ENCODE data around the gene CHD8. TPM values are rescaled to one million over a fixed set of nuclear protein-coding genes. Genes with fewer than 3 reads are reported as not detected.

CHD8 gene
- total and polyA plus RNA-seq, 9 donors, result 27.1 to 79.3 (median 63.4) TPM

DNA sequence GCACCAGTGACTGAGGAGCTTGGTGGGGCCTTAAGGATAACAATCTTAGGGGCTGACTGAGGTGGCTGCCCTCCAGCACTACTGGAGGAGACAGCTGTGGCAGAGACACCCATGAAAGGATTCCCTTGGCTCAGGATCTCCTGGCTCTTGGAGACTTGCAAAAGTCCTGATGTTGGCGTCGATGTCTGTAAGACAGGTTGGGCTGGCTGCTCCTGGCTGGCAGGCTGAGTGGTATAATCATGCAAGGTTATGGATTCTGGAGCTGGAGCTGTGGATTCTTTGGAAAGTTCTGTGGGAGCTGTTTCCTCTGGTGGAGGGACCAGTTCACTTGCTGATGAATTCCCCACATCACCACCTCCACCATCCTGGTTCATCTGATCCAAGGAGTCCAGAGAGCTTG, 24.8 kb downstream of the CHD8 start:
- H3K27ac ChIP-seq, result no peak overlapping the region
- intact Hi-C loops (cut with DNase I), result loop anchor here in 1 of 4 donors (10.0 kb wide), 1 partner anchor 46 kb away; the partner anchor contains the start of gene SUPT16H
- no peaks in the 10 kb centered on the region for H3K36me3 ChIP-seq
- DNase-seq, result no peak
- no peak for TF ChIP-seq POLR2A (IDR thresholded peaks at IDR 0.05)
- TF ChIP-seq EP300 (IDR thresholded peaks at IDR 0.05), result no peak
- TF ChIP-seq, protein P1, sequence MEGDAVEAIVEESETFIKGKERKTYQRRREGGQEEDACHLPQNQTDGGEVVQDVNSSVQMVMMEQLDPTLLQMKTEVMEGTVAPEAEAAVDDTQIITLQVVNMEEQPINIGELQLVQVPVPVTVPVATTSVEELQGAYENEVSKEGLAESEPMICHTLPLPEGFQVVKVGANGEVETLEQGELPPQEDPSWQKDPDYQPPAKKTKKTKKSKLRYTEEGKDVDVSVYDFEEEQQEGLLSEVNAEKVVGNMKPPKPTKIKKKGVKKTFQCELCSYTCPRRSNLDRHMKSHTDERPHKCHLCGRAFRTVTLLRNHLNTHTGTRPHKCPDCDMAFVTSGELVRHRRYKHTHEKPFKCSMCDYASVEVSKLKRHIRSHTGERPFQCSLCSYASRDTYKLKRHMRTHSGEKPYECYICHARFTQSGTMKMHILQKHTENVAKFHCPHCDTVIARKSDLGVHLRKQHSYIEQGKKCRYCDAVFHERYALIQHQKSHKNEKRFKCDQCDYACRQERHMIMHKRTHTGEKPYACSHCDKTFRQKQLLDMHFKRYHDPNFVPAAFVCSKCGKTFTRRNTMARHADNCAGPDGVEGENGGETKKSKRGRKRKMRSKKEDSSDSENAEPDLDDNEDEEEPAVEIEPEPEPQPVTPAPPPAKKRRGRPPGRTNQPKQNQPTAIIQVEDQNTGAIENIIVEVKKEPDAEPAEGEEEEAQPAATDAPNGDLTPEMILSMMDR (IDR thresholded peaks at IDR 0.05), result no peak
- no peaks in the 10 kb centered on the region for H3K9me3 ChIP-seq
- no peak overlapping the region for H3K4me3 ChIP-seq
- H3K4me1 ChIP-seq (ENCODE audit: insufficient read depth), result no peaks in the 10 kb centered on the region
- H3K27me3 ChIP-seq, result no peaks in the 10 kb centered on the region
- 93 to 98% (median 97%) methylated on average over 2 of the region's 2 CpGs for WGBS, 3 donors

DNA sequence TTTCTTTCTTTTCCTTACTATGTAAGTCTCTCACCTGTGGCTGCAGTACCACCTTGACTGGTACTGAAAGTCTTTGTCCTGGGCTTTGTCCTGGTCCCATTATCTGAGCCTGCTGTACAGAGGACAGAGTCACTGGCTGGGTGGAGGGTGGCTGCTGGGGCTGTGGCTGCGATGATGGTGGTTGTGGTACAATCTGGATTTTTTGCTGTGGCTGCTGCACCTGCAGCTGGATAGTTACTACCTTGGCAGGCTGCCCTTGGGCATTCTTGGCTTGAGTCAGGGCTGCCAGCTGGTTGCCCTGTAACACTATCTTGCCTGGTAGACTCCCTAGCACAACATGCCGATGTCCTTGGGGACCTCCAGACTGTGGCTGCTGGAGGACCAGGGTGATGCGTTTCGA, 27.0 kb downstream of the CHD8 start:
- TF ChIP-seq, protein P1 (IDR thresholded peaks at IDR 0.05), result no peak
- no peak for TF ChIP-seq EP300 (IDR thresholded peaks at IDR 0.05)
- intact Hi-C loops (cut with DNase I), result no loop called here
- Histone ChIP-seq H3K27ac (no peak overlapping the region), H3K4me3 (no peak overlapping the region), H3K9me3 (no peaks in the 10 kb centered on the region), H3K36me3 (no peaks in the 10 kb centered on the region), H3K4me1 (ENCODE audit: insufficient read depth) (no peaks in the 10 kb centered on the region), H3K27me3 (no peaks in the 10 kb centered on the region)
- WGBS, 3 donors, result 66 to 85% (median 69%) methylated on average over 4 of the region's 4 CpGs
- no peak for DNase-seq

DNA sequence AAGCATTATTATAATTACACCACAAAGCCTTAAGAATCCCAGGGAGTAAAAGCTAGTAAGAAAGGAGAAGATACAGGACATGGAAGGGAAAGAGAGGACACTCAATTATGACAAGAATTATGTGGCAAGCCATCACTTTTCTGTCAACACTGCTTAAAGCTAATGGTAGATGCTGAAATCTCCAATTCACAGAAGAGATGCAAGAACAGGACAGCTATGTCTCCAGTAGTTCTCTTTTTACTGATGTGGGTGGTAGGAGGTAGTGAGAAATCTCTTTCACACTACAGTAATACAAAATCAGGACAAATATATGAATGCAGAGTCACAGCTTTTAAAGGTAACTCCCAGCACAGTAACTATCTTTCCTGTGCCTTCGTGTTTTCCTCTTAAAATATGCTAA, 29.2 kb downstream of the CHD8 start:
- TF ChIP-seq EP300 (IDR thresholded peaks at IDR 0.05) (no peak), POLR2A (IDR thresholded peaks at IDR 0.05) (no peak)
- TF ChIP-seq, protein P1 (IDR thresholded peaks at IDR 0.05), result no peak
- WGBS, 3 donors, result 87 to 91% (median 89%) methylated on average over 1 of the region's 1 CpG

DNA sequence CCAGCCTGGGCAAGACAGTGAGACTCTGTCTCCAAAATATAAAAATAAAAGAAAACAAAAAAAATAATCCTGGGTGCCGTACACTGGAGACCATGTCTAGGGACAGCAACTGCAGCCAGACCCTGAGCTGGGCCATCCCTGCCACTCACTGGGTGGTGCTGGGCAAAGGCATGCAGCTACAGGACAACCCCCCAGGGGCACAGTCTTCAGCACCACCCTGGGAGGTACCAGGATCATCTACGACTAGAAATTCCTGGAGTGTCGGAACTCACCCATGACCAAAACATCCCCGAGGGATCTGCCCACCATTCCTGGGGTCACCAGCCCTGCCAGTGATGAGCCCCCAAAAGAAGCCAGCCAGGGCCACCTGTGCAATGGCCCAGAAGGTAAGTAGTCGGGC, 36.4 kb downstream of the CHD8 start:
- Histone ChIP-seq H3K4me3 (no peak overlapping the region), H3K27ac (no peak overlapping the region), H3K9me3 (no peaks in the 10 kb centered on the region), H3K36me3 (no peaks in the 10 kb centered on the region), H3K27me3 (no peaks in the 10 kb centered on the region), H3K4me1 (ENCODE audit: insufficient read depth) (no peaks in the 10 kb centered on the region)
- TF ChIP-seq EP300 (IDR thresholded peaks at IDR 0.05), result no peak
- no peak for TF ChIP-seq POLR2A (IDR thresholded peaks at IDR 0.05)
- TF ChIP-seq, protein P1 (IDR thresholded peaks at IDR 0.05), result no peak
- no peak for DNase-seq
- 81 to 89% (median 86%) methylated on average over 5 of the region's 5 CpGs for WGBS, 3 donors
- intact Hi-C loops (cut with DNase I), result no loop called here

More for the DNA sequence above, 29.2 kb downstream of the CHD8 start:
- Histone ChIP-seq H3K4me3 (no peak overlapping the region), H3K4me1 (ENCODE audit: insufficient read depth) (no peaks in the 10 kb centered on the region), H3K9me3 (no peaks in the 10 kb centered on the region), H3K36me3 (no peaks in the 10 kb centered on the region), H3K27me3 (no peaks in the 10 kb centered on the region), H3K27ac (no peak overlapping the region)
- no peak for DNase-seq
- intact Hi-C loops (cut with DNase I), result no loop called here
